ENCODE measurements around the gene RNLS.

- TF ChIP-seq POLR2A (IDR thresholded peaks at IDR 0.05; ENCODE audit: low read depth, low read length) (no peak), POLR2AphosphoS5 (IDR thresholded peaks at IDR 0.05; ENCODE audit: low read depth, low read length) (no peak), TAF1 (IDR thresholded peaks at IDR 0.05; ENCODE audit: borderline replicate concordance, low read depth, low read length) (no peak)
Observed at GRCh38 chr10:88465765-88466164, 117.4 kb downstream of the RNLS start.
